Keratinocyte (primary cell): ENCODE measurements around the gene MRPL27.

ENCODE experiments used
- CTCF ChIP-seq, 3 experiments: IDR thresholded peaks in 1 of 3; conservative IDR thresholded peaks in 1 of 3; optimal IDR thresholded peaks in 1 of 3; 2 replicates in 2 of 3; 3 replicates in 1 of 3; pipeline versions ENCODE3 to v1.5.1; 2011; ENCODE audit warnings: low read length in 3 of 3, mild to moderate bottlenecking in 3 of 3, moderate library complexity in 2 of 3, control low read depth in 1 of 3, inconsistent platforms in 1 of 3; ENCODE audit not compliant: insufficient read depth in 2 of 3; ENCODE audit errors: extremely low read depth in 1 of 3
- EZH2 ChIP-seq: IDR thresholded peaks from one replicate; pipeline ENCODE4 v1.6.1; 2012; ENCODE audit warnings: inconsistent platforms, mild to moderate bottlenecking, low read length, moderate library complexity

- TF ChIP-seq CTCF (optimal IDR thresholded peaks at IDR 0.05 in 1 of 3, IDR thresholded peaks at IDR 0.05 in 1 of 3, conservative IDR thresholded peaks at IDR 0.05 in 1 of 3; ENCODE audit: extremely low read depth in 1 of 3, insufficient read depth in 2 of 3, low read length in 3 of 3): no peak
- no peak for TF ChIP-seq EZH2
Observed at GRCh38 chr17:50339381-50339780, 33.6 kb downstream of the MRPL27 start.
